Epithelial cell of esophagus (primary cell): ENCODE data around the gene BNIP5.

Source experiments
- DNase-seq: peaks from one replicate; pipeline ENCODE4 v3.0.0; 2010; ENCODE audit warnings: low read depth
- H3K4me3 ChIP-seq: 2 replicates; pipeline ENCODE4 v1.5.1; 2011; ENCODE audit warnings: mild to moderate bottlenecking, low read length, control low read depth
- CTCF ChIP-seq: IDR thresholded peaks from 2 replicates; pipeline ENCODE4 v1.5.1; 2011; ENCODE audit warnings: low read depth, mild to moderate bottlenecking, low read length, control low read depth, inconsistent platforms; ENCODE audit not compliant: insufficient read depth; ENCODE audit errors: missing control alignments

Gene BNIP5

DNA sequence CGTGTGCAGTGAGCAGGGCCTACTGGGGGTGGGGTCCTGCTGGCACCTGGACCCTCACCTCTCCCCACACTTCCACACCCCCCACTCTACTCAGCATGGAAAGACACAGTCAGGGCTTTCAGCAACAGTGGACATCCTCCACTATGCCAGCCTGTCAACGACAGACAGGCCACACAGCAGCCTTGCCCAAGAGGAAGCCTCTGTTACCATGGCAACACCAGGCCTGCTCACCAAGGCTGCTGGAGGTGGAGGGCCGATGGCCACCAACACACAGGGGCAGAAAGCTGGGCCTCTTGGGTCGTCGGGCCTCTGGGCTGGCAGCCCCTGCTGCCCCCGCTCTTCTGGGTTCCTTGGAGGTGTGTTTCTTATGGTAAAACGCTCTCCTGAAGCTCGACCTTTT lies 13.6 kb downstream of the BNIP5 start:
- no peak overlapping the region for H3K4me3 ChIP-seq
- no peak for TF ChIP-seq CTCF
- DNase-seq, result no peak

- no peak for DNase-seq
- TF ChIP-seq CTCF, result no peak
- no peak overlapping the region for H3K4me3 ChIP-seq
Measured at GRCh38 chr6:36322591-36322990, 14.1 kb downstream of the BNIP5 start.

DNA sequence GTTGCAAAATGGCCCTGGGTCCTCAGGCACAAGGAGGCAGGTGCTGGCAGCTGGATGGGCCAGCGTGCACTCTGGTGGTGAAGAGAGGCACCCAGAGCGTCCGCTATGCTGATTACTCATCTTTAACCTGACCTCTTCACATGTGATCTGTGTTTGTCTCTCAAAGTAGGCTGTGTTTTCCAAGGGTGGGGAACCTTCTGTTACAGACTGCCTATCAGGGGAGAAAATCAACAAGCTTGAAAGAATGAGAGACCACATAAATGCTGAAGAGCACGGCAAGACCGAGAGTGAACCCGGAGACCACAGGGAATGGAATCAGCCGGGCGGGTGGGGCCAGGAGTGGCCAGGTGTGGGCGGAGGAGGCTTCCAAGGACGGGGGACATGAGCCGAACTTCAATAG lies 16.2 kb downstream of the BNIP5 start:
- H3K4me3 ChIP-seq, result no peak overlapping the region
- DNase-seq, result peak; percentile 26
- no peak for TF ChIP-seq CTCF

DNA sequence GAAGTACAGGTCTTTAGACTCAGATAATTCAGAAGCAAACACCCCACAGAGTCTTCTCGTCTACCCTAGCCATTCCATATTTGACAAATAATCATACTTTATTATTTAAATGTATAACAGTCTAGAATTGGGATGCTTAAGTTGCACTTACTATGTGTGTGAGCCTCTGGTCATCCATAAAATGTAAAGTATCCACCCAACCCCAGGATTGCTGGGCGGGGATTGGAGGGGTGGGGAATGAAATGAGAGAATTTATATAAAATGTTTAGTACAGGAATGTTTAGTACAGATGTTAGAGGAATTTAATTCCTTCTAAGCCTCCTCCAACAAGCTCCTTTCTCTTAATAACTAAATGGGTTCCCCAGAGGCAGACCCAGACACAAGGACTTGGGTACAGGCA lies 16.9 kb downstream of the BNIP5 start:
- DNase-seq, result no peak
- no peak overlapping the region for H3K4me3 ChIP-seq
- TF ChIP-seq CTCF, result no peak

GRCh38 chr6:36319436-36319762 lies 17.3 kb downstream of the BNIP5 start:
- DNase-seq, result no peak
- TF ChIP-seq CTCF, result no peak
- H3K4me3 ChIP-seq, result no peak overlapping the region

GRCh38 chr6:36318690-36319435 lies 17.8 kb downstream of the BNIP5 start:
- no peak for TF ChIP-seq CTCF
- DNase-seq, result no peak
- H3K4me3 ChIP-seq, result no peak overlapping the region

- no peak for DNase-seq
- no peak for TF ChIP-seq CTCF
- no peak overlapping the region for H3K4me3 ChIP-seq
Measured at GRCh38 chr6:36317623-36318022, 19.1 kb downstream of the BNIP5 start.
